H1 (cell line): Measurements from ENCODE around the gene TTC28. TPM values are rescaled to one million over a fixed set of nuclear protein-coding genes. Genes with fewer than 3 reads are reported as not detected.

Experiments used
- CTCF ChIA-PET: fragments of 300-600 bp; sonication (Branson Sonifier 250); formaldehyde crosslinking; loops from one replicate; lab custom pipeline; 2021; ENCODE audit not compliant: partially characterized antibody; lab: Charles Lee
- POLR2A ChIA-PET: fragments of 300-600 bp; sonication (Branson Sonifier 250); formaldehyde crosslinking; loops from one replicate; lab custom pipeline; 2021; ENCODE audit warnings: inconsistent platforms; ENCODE audit not compliant: partially characterized antibody; lab: Charles Lee
- DNase-seq, 2 experiments: peaks; one replicate each; pipeline versions ENCODE4 v3.0.0 to v3.0.0-alpha.2; 2010 to 2022; ENCODE audit warnings: low spot score in 2 of 2, low read depth in 1 of 2, mixed read lengths in 1 of 2
- FAIRE-seq: peaks from 2 replicates; lab custom pipeline; 2011; peaks lifted over from hg19 to GRCh38; lab: Jason Lieb, UNC
- H2AFZ ChIP-seq: 2 replicates; pipeline ENCODE4 v1.8.1; 2012; ENCODE audit warnings: low read length, inconsistent platforms
- H2AK5ac ChIP-seq: 2 replicates; pipeline ENCODE4 v1.6.1; 2013; ENCODE audit warnings: low read depth, low read length
- H2BK120ac ChIP-seq: replicated peaks from 2 replicates; pipeline ENCODE3; 2013; ENCODE audit warnings: low read depth, low read length, inconsistent platforms
- H2BK12ac ChIP-seq: 2 replicates; pipeline ENCODE4 v1.6.1; 2013; ENCODE audit warnings: low read depth, low read length
- H2BK15ac ChIP-seq: 2 replicates; pipeline ENCODE4 v1.6.1; 2013; ENCODE audit warnings: low read length
- H2BK20ac ChIP-seq: 2 replicates; pipeline ENCODE4 v1.6.1; 2013; ENCODE audit warnings: low read length
- H2BK5ac ChIP-seq: 2 replicates; pipeline ENCODE4 v1.6.1; 2013; ENCODE audit warnings: low read depth, low read length
- H3K14ac ChIP-seq: 2 replicates; pipeline ENCODE4 v1.6.1; 2013; ENCODE audit warnings: inconsistent platforms; ENCODE audit not compliant: insufficient read length
- H3K18ac ChIP-seq: 2 replicates; pipeline ENCODE4 v1.6.1; 2013; ENCODE audit warnings: low read length; ENCODE audit errors: extremely low read depth
- H3K23ac ChIP-seq: 2 replicates; pipeline ENCODE4 v1.6.1; 2013; ENCODE audit warnings: inconsistent platforms; ENCODE audit not compliant: insufficient read length
- H3K23me2 ChIP-seq: 2 replicates; pipeline ENCODE4 v1.6.1; 2013; ENCODE audit warnings: low read depth, low read length
- H3K27ac ChIP-seq: 2 replicates; pipeline ENCODE4 v1.6.1; 2011; ENCODE audit warnings: low read depth, low read length, inconsistent platforms
- H3K27me3 ChIP-seq, 4 experiments: replicated peaks in 1 of 4; 1 replicate in 1 of 4; 2 replicates in 3 of 4; pipeline versions ENCODE4 v1.6.1 to v1.8.1; 2011 to 2013; ENCODE audit warnings: low read length in 3 of 4, mild to moderate bottlenecking in 3 of 4, inconsistent platforms in 2 of 4, mixed read lengths in 2 of 4, moderate library complexity in 1 of 4; ENCODE audit not compliant: control insufficient read depth in 3 of 4, insufficient read depth in 3 of 4; ENCODE audit errors: extremely low read depth in 1 of 4
- H3K36me3 ChIP-seq, 4 experiments: 2 replicates each; pipeline versions ENCODE4 v1.6.1 to v1.8.1; 2011 to 2013; ENCODE audit warnings: mild to moderate bottlenecking in 4 of 4, low read length in 3 of 4, moderate library complexity in 2 of 4, control low read depth in 1 of 4, inconsistent platforms in 1 of 4; ENCODE audit not compliant: insufficient read depth in 4 of 4, control insufficient read depth in 2 of 4
- H3K4ac ChIP-seq: replicated peaks from 2 replicates; pipeline ENCODE3; 2013; ENCODE audit warnings: low read length, low read depth, mixed read lengths, inconsistent platforms; ENCODE audit not compliant: insufficient read length
- H3K4me1 ChIP-seq, 4 experiments: replicated peaks in 1 of 4; 1 replicate in 1 of 4; 2 replicates in 3 of 4; pipeline versions ENCODE4 v1.6.1 to v1.8.1; 2011 to 2013; ENCODE audit warnings: low read length in 3 of 4, inconsistent platforms in 2 of 4, mixed read lengths in 1 of 4; ENCODE audit not compliant: insufficient read depth in 4 of 4, control insufficient read depth in 3 of 4
- H3K4me2 ChIP-seq, 2 experiments: 2 replicates each; pipeline versions ENCODE4 v1.6.1 to v1.8.1; 2011 to 2013; ENCODE audit warnings: low read depth in 2 of 2, low read length in 2 of 2, control low read depth in 1 of 2, inconsistent platforms in 1 of 2, mild to moderate bottlenecking in 1 of 2; ENCODE audit not compliant: insufficient read depth in 1 of 2
- H3K4me3 ChIP-seq, 4 experiments: fragments of 200-600, 300-600 bp in 1 of 4; sonication (generic), shearing (Covaris generic), sonication (Bioruptor Twin) in 1 of 4; 2 replicates each; pipeline versions ENCODE4 v1.5.1 to v1.8.1; 2011 to 2016; ENCODE audit warnings: low read length in 4 of 4, low read depth in 3 of 4, control low read depth in 2 of 4, inconsistent platforms in 2 of 4, mild to moderate bottlenecking in 2 of 4, mixed read lengths in 1 of 4, moderate library complexity in 1 of 4; ENCODE audit not compliant: insufficient read depth in 2 of 4; ENCODE audit errors: extremely low read depth in 1 of 4
- H3K56ac ChIP-seq: replicated peaks from 2 replicates; pipeline ENCODE3; 2013; ENCODE audit warnings: low read depth, mild to moderate bottlenecking, mixed read lengths, low read length, inconsistent platforms; ENCODE audit not compliant: insufficient read length
- H3K79me1 ChIP-seq: 2 replicates; pipeline ENCODE4 v1.6.1; 2013; ENCODE audit warnings: low read depth, low read length, control low read depth
- H3K79me2 ChIP-seq, 2 experiments: 2 replicates each; pipeline versions ENCODE4 v1.6.1 to v1.8.1; 2012 to 2013; ENCODE audit warnings: low read length in 2 of 2, mild to moderate bottlenecking in 2 of 2, inconsistent platforms in 1 of 2; ENCODE audit not compliant: insufficient read depth in 2 of 2, control insufficient read depth in 1 of 2
- H3K9ac ChIP-seq, 4 experiments: replicated peaks in 1 of 4; 1 replicate in 1 of 4; 2 replicates in 3 of 4; pipeline versions ENCODE4 v1.6.1 to v1.8.1; 2011 to 2013; ENCODE audit warnings: low read depth in 3 of 4, low read length in 3 of 4, control low read depth in 2 of 4, mild to moderate bottlenecking in 2 of 4, moderate library complexity in 2 of 4, inconsistent platforms in 1 of 4; ENCODE audit errors: extremely low read depth in 1 of 4
- H3K9me3 ChIP-seq, 2 experiments: 2 replicates each; pipeline versions ENCODE4 v1.6.1 to v1.8.1; 2012 to 2013; ENCODE audit warnings: mild to moderate bottlenecking in 2 of 2, moderate library complexity in 2 of 2, control low read depth in 1 of 2, inconsistent platforms in 1 of 2, low read depth in 1 of 2, low read length in 1 of 2, mixed read lengths in 1 of 2; ENCODE audit not compliant: insufficient read depth in 2 of 2
- H4K20me1 ChIP-seq, 2 experiments: replicated peaks in 1 of 2; 2 replicates each; pipeline versions ENCODE3 to v1.8.1; 2011 to 2013; ENCODE audit warnings: inconsistent platforms in 2 of 2, low read length in 2 of 2, mild to moderate bottlenecking in 1 of 2; ENCODE audit not compliant: insufficient read depth in 2 of 2, control insufficient read depth in 1 of 2
- H4K5ac ChIP-seq: 2 replicates; pipeline ENCODE4 v1.6.1; 2013; ENCODE audit warnings: low read length, low read depth, mixed read lengths, inconsistent platforms; ENCODE audit not compliant: insufficient read length
- H4K8ac ChIP-seq: 2 replicates; pipeline ENCODE4 v1.8.0; 2013; ENCODE audit warnings: mild to moderate bottlenecking, moderate library complexity, low read length, inconsistent platforms; ENCODE audit not compliant: insufficient read depth; ENCODE audit errors: extremely low read depth
- H4K91ac ChIP-seq: replicated peaks from 2 replicates; pipeline ENCODE3; 2013; ENCODE audit warnings: low read length, mixed read lengths, inconsistent platforms; ENCODE audit not compliant: insufficient read length
- BACH1 ChIP-seq: IDR thresholded peaks from 2 replicates; pipeline ENCODE4 v1.6.1; 2012; ENCODE audit warnings: low read length, improper control_type of control experiment
- BRCA1 ChIP-seq: IDR thresholded peaks from 2 replicates; pipeline ENCODE4 v1.6.1; 2012; ENCODE audit warnings: low read depth, low read length, improper control_type of control experiment
- CBX8 ChIP-seq: fragments of 300-800, 300-1000 bp; sonication (generic); IDR thresholded peaks from 2 replicates; pipeline ENCODE4 v1.7.1; 2016; ENCODE audit warnings: low read depth, low read length, borderline replicate concordance
- CEBPB ChIP-seq: IDR thresholded peaks from 2 replicates; pipeline ENCODE4 v1.6.1; 2012; ENCODE audit warnings: low read depth, low read length
- CREB1 ChIP-seq: IDR thresholded peaks from 2 replicates; pipeline ENCODE4 v1.6.1; 2012; ENCODE audit warnings: inconsistent platforms
- EZH2 ChIP-seq: fragments of 200-600 bp; sonication (generic); IDR thresholded peaks from 2 replicates; pipeline ENCODE4 v1.7.1; 2012; ENCODE audit warnings: low read depth, mild to moderate bottlenecking, moderate library complexity, low read length, inconsistent platforms; ENCODE audit not compliant: severe bottlenecking
- HDAC6 ChIP-seq: IDR thresholded peaks from one replicate; pipeline ENCODE4 v1.7.1; 2012; ENCODE audit warnings: low read depth, mild to moderate bottlenecking, inconsistent platforms, low read length, moderate library complexity
- RBBP5 ChIP-seq: IDR thresholded peaks from 2 replicates; pipeline ENCODE4 v1.7.1; 2012; ENCODE audit warnings: low read depth, mild to moderate bottlenecking, inconsistent platforms, low read length, moderate library complexity, borderline replicate concordance
- TAF1 ChIP-seq: IDR thresholded peaks from 2 replicates; pipeline ENCODE4 v1.6.1; 2011; ENCODE audit warnings: mild to moderate bottlenecking, low read depth, low read length
- TEAD4 ChIP-seq: IDR thresholded peaks from 2 replicates; pipeline ENCODE4 v1.6.1; 2012; ENCODE audit warnings: low read depth, low read length, inconsistent platforms, mixed read lengths
- USF2 ChIP-seq: IDR thresholded peaks from 2 replicates; pipeline ENCODE4 v1.6.1; 2011; ENCODE audit warnings: low read length, improper control_type of control experiment
- WGBS, 2 experiments: shearing (Covaris generic) in 1 of 2; methylation state at CpG; one replicate each; pipeline versions ENCODE4 v1.1.6 to v1.1.7; 2013 to 2015; ENCODE audit warnings: low lambda C conversion rate in 2 of 2, mixed read lengths in 2 of 2, inconsistent platforms in 1 of 2, low coverage in 1 of 2, missing lambda C conversion rate in 1 of 2; ENCODE audit not compliant: insufficient replicate concordance in 2 of 2, insufficient coverage in 1 of 2, insufficient read length in 1 of 2; ENCODE audit errors: extremely low coverage in 1 of 2, missing lambda C conversion rate in 1 of 2; 5-methylcytosine and 5-hydroxymethylcytosine counted together
- polyA plus RNA-seq, 7 experiments: library from polyadenylated mRNA; depleted of rRNA in 3 of 7; stranded (reverse) in 5 of 7; unstranded in 2 of 7; fragments of >200 nt in 5 of 7; fragments of 200-250 nt in 2 of 7; gene quantifications; 1 replicate in 5 of 7; 2 replicates in 1 of 7; 4 replicates in 1 of 7; pipeline versions ENCODE4 v1.2.1 to v1.2.3, GENCODE V29; 2011 to 2013; ENCODE audit warnings: missing spikeins in 2 of 7, mixed read lengths in 2 of 7
- total RNA-seq: library from RNA; stranded (reverse); fragmentation: NEBNext Ultra II Directional; extraction: Animal tissue kit (Norgen Biotek cat#: 25700); gene quantifications from 2 replicates; pipeline ENCODE4 v1.2.1, GENCODE V29; 2021

The TTC28 gene
- total and polyA plus RNA-seq, 2 of the 8 experiments (the other 6 are each of a cell fraction or from before 2014, with no cell fraction given), result 2.6 to 12.6 TPM

- Histone ChIP-seq H3K36me3 (no peaks in the 10 kb centered on the region), H3K9ac (no peak overlapping the region), H4K91ac (no peak overlapping the region), H3K4ac (no peak overlapping the region), H2AFZ (no peak overlapping the region), H2AK5ac (no peak overlapping the region), H3K9me3 (no peaks in the 10 kb centered on the region), H3K23me2 (no peaks in the 10 kb centered on the region), H2BK15ac (no peak overlapping the region), H2BK12ac (no peak overlapping the region), H4K20me1 (no peaks in the 10 kb centered on the region), H2BK5ac (no peak overlapping the region), H2BK20ac (no peak overlapping the region), H3K27ac (no peak overlapping the region), H3K79me1 (no peaks in the 10 kb centered on the region), H3K18ac (no peak overlapping the region), H3K79me2 (no peaks in the 10 kb centered on the region), H2BK120ac (no peak overlapping the region), H3K14ac (no peak overlapping the region), H4K5ac (no peak overlapping the region), H4K8ac (no peak overlapping the region), H3K4me3 (no peak overlapping the region), H3K56ac (no peak overlapping the region), H3K23ac (no peak overlapping the region), H3K27me3 (no peaks in the 10 kb centered on the region), H3K4me1 (peaks cover 0 to 5% (median 1%) of the 10 kb centered on the region in 4 experiments; a peak in 2 of 7 replicates), H3K4me2 (no peak overlapping the region)
- DNase-seq (no peak), FAIRE-seq (no peak)
- 71% methylated on average over 7 of the region's 7 CpGs; no CpG with 5 or more reads in 1 of the 2 experiments for WGBS, 2 experiments
- ChIA-PET POLR2A (no interaction called here), CTCF (interaction anchor here (0.6 to 6.6 kb wide), 43 partner anchors 11 to 780 kb away, joined by 3 to 51 read pairs (median 4); no protein-coding TSS in a partner anchor)
- no peak for TF ChIP-seq USF2
- TF ChIP-seq CEBPB, result no peak
- TF ChIP-seq BACH1, result no peak
- no peak for TF ChIP-seq TAF1
- TF ChIP-seq EZH2, result no peak
- TF ChIP-seq CREB1, result no peak
- no peak for TF ChIP-seq CBX8
- no peak for TF ChIP-seq BRCA1
- TF ChIP-seq TEAD4, result no peak
- TF ChIP-seq RBBP5, result no peak
- no peak for TF ChIP-seq HDAC6
These were observed 628.4 kb downstream of the TTC28 start for GRCh38 chr22:28051091-28051786.
